Gastroesophageal sphincter (tissue), 4 donors: ENCODE measurements around the gene DEAF1. TPM values are rescaled to one million over a fixed set of nuclear protein-coding genes. Genes with fewer than 3 reads are reported as not detected.

Source experiments
- ATAC-seq: fragments of 150-250 bp; one replicate; pipeline ENCODE4 v1.9.1; 2016; ENCODE audit warnings: mild to moderate bottlenecking, moderate library complexity
- H3K27ac ChIP-seq, 4 donors: fragments of 200-600 bp; sonication (generic) in 3 of 4; 1 replicate in 3 of 4; 2 replicates in 1 of 4; pipeline ENCODE4 v1.5.1; 2016 to 2019
- H3K27me3 ChIP-seq: fragments of 200-600 bp; sonication (generic); one replicate; pipeline ENCODE4 v1.5.1; 2019
- H3K36me3 ChIP-seq, 2 donors: fragments of 200-600 bp; sonication (generic); one replicate each; pipeline ENCODE4 v1.5.1; 2019; ENCODE audit warnings: control low read depth in 1 of 2
- H3K4me1 ChIP-seq, 3 donors: fragments of 200-600 bp; sonication (generic); 1 replicate in 2 of 3; 2 replicates in 1 of 3; pipeline ENCODE4 v1.5.1; 2016 to 2019; ENCODE audit warnings: control low read depth in 2 of 3
- H3K4me3 ChIP-seq, 2 donors: fragments of 200-600 bp; sonication (generic); one replicate each; pipeline ENCODE4 v1.5.1; 2019; ENCODE audit warnings: mild to moderate bottlenecking in 1 of 2, moderate library complexity in 1 of 2
- H3K9me3 ChIP-seq, 3 donors: fragments of 200-600 bp; sonication (generic); one replicate each; pipeline ENCODE4 v1.5.1; 2017 to 2019; ENCODE audit warnings: control low read depth in 2 of 3
- CTCF ChIP-seq, 4 experiments: fragments of 200-600 bp in 2 of 4; fragments of 450-650 bp in 2 of 4; sonication (generic) in 1 of 4; IDR thresholded peaks; one replicate each; pipeline ENCODE4 v1.5.1; 2017 to 2019; ENCODE audit warnings: antibody characterized with exemption in 4 of 4, mild to moderate bottlenecking in 2 of 4, moderate library complexity in 2 of 4
- EP300 ChIP-seq: sonication (generic); formaldehyde crosslinking; IDR thresholded peaks from one replicate; pipeline ENCODE4 v1.6.1; 2017; ENCODE audit warnings: antibody characterized with exemption, mild to moderate bottlenecking
- POLR2A ChIP-seq, 2 donors: fragments of 450-650 bp; IDR thresholded peaks; one replicate each; pipeline ENCODE4 v1.6.1; 2017; ENCODE audit warnings: antibody characterized with exemption in 2 of 2, mild to moderate bottlenecking in 2 of 2, moderate library complexity in 1 of 2
- POLR2AphosphoS5 ChIP-seq: sonication (generic); formaldehyde crosslinking; IDR thresholded peaks from one replicate; pipeline ENCODE4 v1.6.1; 2017; ENCODE audit warnings: antibody characterized with exemption
- WGBS, 2 donors: methylation state at CpG; one replicate each; pipeline ENCODE4 v1.1.5; 2018; ENCODE audit warnings: low coverage in 1 of 2; 5-methylcytosine and 5-hydroxymethylcytosine counted together
- total RNA-seq, 4 donors: library from RNA; depleted of rRNA; stranded (reverse); fragments of >200 nt; gene quantifications; one replicate each; pipeline ENCODE4 v1.1.0, GENCODE V29; 2016

DEAF1 gene
- total RNA-seq, 4 donors from 2014 or later: 19.9 to 45.0 (median 35.0) TPM

GRCh38 chr11:705646-706438, 10.8 kb upstream of the DEAF1 start, which contains the start of gene EPS8L2:
Gene EPS8L2, plus strand, starts transcription at chr11:706231. Its CDS starts 3,177 bp downstream, at chr11:709408.
- WGBS, 2 donors: 0% methylated on average over 4 of the region's 90 CpGs; no CpG with 5 or more reads in 1 of the 2 donors
- Histone ChIP-seq H3K4me3 (peak within 1 kb of the TSS; percentile 38 to 54), H3K27me3 (peaks cover 54% of the 10 kb centered on the region), H3K4me1 (peaks cover 0 to 69% (median 28%) of the 10 kb centered on the region in 3 donors), H3K27ac (peak within 1 kb of the TSS; percentile 5 to 86 (median 76)), H3K36me3 (peaks cover 0 to 38% of the 10 kb centered on the region in 2 donors), H3K9me3 (no peaks in the 10 kb centered on the region)
- peak; percentile 16 for ATAC-seq
- TF ChIP-seq POLR2A (IDR thresholded peaks at IDR 0.05): no peak
- no peak for TF ChIP-seq CTCF (IDR thresholded peaks at IDR 0.05)
- TF ChIP-seq EP300: no peak

GRCh38 chr11:704781-705645, 10.0 kb upstream of the DEAF1 start:
- peak overlapping the region in 1 of 2 donors; percentile 54 for H3K4me3 ChIP-seq
- no peak for TF ChIP-seq POLR2A (IDR thresholded peaks at IDR 0.05)
- no peak for TF ChIP-seq EP300
- TF ChIP-seq CTCF (IDR thresholded peaks at IDR 0.05): no peak
- TF ChIP-seq POLR2AphosphoS5: no peak
- H3K36me3 ChIP-seq: peaks cover 0 to 46% of the 10 kb centered on the region in 2 donors
- peak overlapping the region in 3 of 4 donors; percentile 68 to 86 (median 84) for H3K27ac ChIP-seq
- 27% methylated on average over 2 of the region's 27 CpGs; no CpG with 5 or more reads in 1 of the 2 donors for WGBS, 2 donors
- no peak for ATAC-seq
- no peaks in the 10 kb centered on the region for H3K9me3 ChIP-seq
- H3K4me1 ChIP-seq: peaks cover 0 to 60% (median 26%) of the 10 kb centered on the region in 3 donors
- H3K27me3 ChIP-seq: peaks cover 46% of the 10 kb centered on the region

- H3K27ac ChIP-seq: peak overlapping the region in 3 of 4 donors; percentile 68 to 86 (median 84)
- TF ChIP-seq POLR2A (IDR thresholded peaks at IDR 0.05): no peak
- no peak for TF ChIP-seq EP300
- TF ChIP-seq CTCF (IDR thresholded peaks at IDR 0.05): no peak
- TF ChIP-seq POLR2AphosphoS5: no peak
- H3K4me3 ChIP-seq: no peak overlapping the region
- H3K36me3 ChIP-seq: peaks cover 0 to 54% of the 10 kb centered on the region in 2 donors
- H3K4me1 ChIP-seq: peaks cover 0 to 59% (median 26%) of the 10 kb centered on the region in 3 donors
- H3K27me3 ChIP-seq: peaks cover 38% of the 10 kb centered on the region
- H3K9me3 ChIP-seq: no peaks in the 10 kb centered on the region
- WGBS, 2 donors: no CpG with 5 or more reads among the region's 18 CpGs
- ATAC-seq: no peak
Observed at GRCh38 chr11:704228-704674, 9.2 kb upstream of the DEAF1 start.

GRCh38 chr11:703506-703905, 8.5 kb upstream of the DEAF1 start:
- TF ChIP-seq POLR2A (IDR thresholded peaks at IDR 0.05): no peak
- TF ChIP-seq POLR2AphosphoS5: no peak
- no peak for TF ChIP-seq EP300
- no peak for TF ChIP-seq CTCF (IDR thresholded peaks at IDR 0.05)
- Histone ChIP-seq H3K9me3 (no peaks in the 10 kb centered on the region), H3K36me3 (peaks cover 0 to 58% of the 10 kb centered on the region in 2 donors), H3K27me3 (peaks cover 31% of the 10 kb centered on the region), H3K27ac (peak overlapping the region in 2 of 4 donors; percentile 26 to 46), H3K4me3 (no peak overlapping the region), H3K4me1 (peaks cover 0 to 66% (median 26%) of the 10 kb centered on the region in 3 donors)
- ATAC-seq: no peak
- 94 to 95% methylated on average over 5 of the region's 9 CpGs for WGBS, 2 donors
